Natural killer cell (primary cell): ENCODE results near the gene HOXA7. TPM values are rescaled to one million over a fixed set of nuclear protein-coding genes. Genes with fewer than 3 reads are reported as not detected.

ENCODE experiments used
- ATAC-seq, 3 donors: fragments of 150-1000 bp in 2 of 3; fragments of 200-7000 bp in 1 of 3; cut with Tn5 transposase; 1 replicate in 1 of 3; 2 replicates in 2 of 3; pipeline ENCODE4 v1.10.0; 2021; ENCODE audit warnings: mild to moderate bottlenecking in 2 of 3, moderate library complexity in 2 of 3
- DNase-seq, 2 donors: peaks; one replicate each; pipeline versions ENCODE4 v3.0.0 to v3.0.0-alpha.2; 2013 to 2021; ENCODE audit warnings: mixed read lengths in 1 of 2
- H3K27ac ChIP-seq: one replicate; pipeline ENCODE4 v1.5.1; 2013; ENCODE audit warnings: mild to moderate bottlenecking, low read length
- H3K27me3 ChIP-seq: one replicate; pipeline ENCODE4 v1.6.1; 2013; ENCODE audit warnings: low read length; ENCODE audit not compliant: control insufficient read depth, insufficient read depth
- H3K36me3 ChIP-seq: one replicate; pipeline ENCODE4 v1.6.1; 2013; ENCODE audit warnings: low read length; ENCODE audit not compliant: control insufficient read depth, insufficient read depth
- H3K4me1 ChIP-seq: one replicate; pipeline ENCODE4 v1.6.1; 2013; ENCODE audit warnings: low read length; ENCODE audit not compliant: control insufficient read depth, insufficient read depth
- H3K4me3 ChIP-seq: one replicate; pipeline ENCODE4 v1.5.1; 2013; ENCODE audit warnings: low read length
- H3K9me3 ChIP-seq: one replicate; pipeline ENCODE4 v1.6.1; 2013; ENCODE audit warnings: low read length; ENCODE audit not compliant: control insufficient read depth, insufficient read depth
- H3K27ac Mint-ChIP-seq, 2 donors: one replicate each; pipeline ENCODE4 v1.8.0; 2022; ENCODE audit warnings: mild to moderate bottlenecking in 2 of 2, mixed read lengths in 2 of 2, moderate library complexity in 1 of 2
- H3K27me3 Mint-ChIP-seq, 2 donors: one replicate each; pipeline ENCODE4 v1.8.0; 2022; ENCODE audit warnings: low read depth in 2 of 2, mixed read lengths in 2 of 2
- H3K36me3 Mint-ChIP-seq: one replicate; pipeline ENCODE4 v1.8.0; 2022; ENCODE audit warnings: mixed read lengths
- H3K4me1 Mint-ChIP-seq, 2 donors: one replicate each; pipeline ENCODE4 v1.8.0; 2022; ENCODE audit warnings: mixed read lengths in 2 of 2
- H3K4me3 Mint-ChIP-seq: one replicate; pipeline ENCODE4 v1.8.0; 2022; ENCODE audit warnings: mild to moderate bottlenecking, moderate library complexity, mixed read lengths
- H3K9me3 Mint-ChIP-seq, 2 donors: one replicate each; pipeline ENCODE4 v1.8.0; 2022; ENCODE audit warnings: mixed read lengths in 2 of 2
- CTCF ChIP-seq: fragments of 200-600 bp; IDR thresholded peaks from one replicate; pipeline ENCODE4 v1.8.0; 2022; ENCODE audit warnings: antibody characterized with exemption
- WGBS: methylation state at CpG from one replicate; pipeline ENCODE4 v1.1.7; 2013; ENCODE audit warnings: missing lambda C conversion rate; ENCODE audit not compliant: insufficient coverage; 5-methylcytosine and 5-hydroxymethylcytosine counted together
- intact Hi-C: fragments of 100-400 bp; cut with micrococcal nuclease; formaldehyde crosslinking; loops from one replicate; pipeline ENCODE4 v1.14.2; 2022
- total RNA-seq, 4 donors: library from RNA; stranded (reverse); fragments of 120-200 nt in 1 of 4; gene quantifications; one replicate each; pipeline versions ENCODE4 v1.2.3 to v1.2.4, GENCODE V29; 2013 to 2022

HOXA7 gene
- total RNA-seq, 3 donors from 2014 or later (not counting 1 experiment from before 2014, with no cell fraction given): not detected

GRCh38 chr7:27199849-27200760 lies 43.6 kb upstream of the HOXA7 start, which contains the start of gene HOXA13:
Gene HOXA13, minus strand, starts transcription at chr7:27200091. Its CDS starts 14 bp downstream, at chr7:27200077.
- H3K27ac Mint-ChIP-seq: no peak within 1 kb of the TSS
- H3K36me3 Mint-ChIP-seq: no peaks in the 10 kb centered on the region
- H3K4me1 Mint-ChIP-seq: peaks cover 24 to 39% of the 10 kb centered on the region in 2 donors
- peak within 1 kb of the TSS; percentile 85 for H3K4me3 Mint-ChIP-seq
- WGBS: 1% methylated on average over 96 of the region's 99 CpGs
- no peaks in the 10 kb centered on the region for H3K9me3 Mint-ChIP-seq
- DNase-seq: peak in 1 of 2 donors; percentile 58
- Histone ChIP-seq H3K27me3 (peaks cover 82% of the 10 kb centered on the region), H3K27ac (no peak within 1 kb of the TSS), H3K4me1 (peaks cover 38% of the 10 kb centered on the region), H3K9me3 (no peaks in the 10 kb centered on the region), H3K36me3 (no peaks in the 10 kb centered on the region), H3K4me3 (no peak within 1 kb of the TSS)
- intact Hi-C loops: loop anchor here (5.0 kb wide), 3 partner anchors 42 to 897 kb away; partner anchors contain the start of gene EVX1
- peaks cover 72 to 82% of the 10 kb centered on the region in 2 donors for H3K27me3 Mint-ChIP-seq
- no peak for TF ChIP-seq CTCF
- ATAC-seq: peak; percentile 71 to 81 (median 76)

GRCh38 chr7:27198871-27199801 lies 42.7 kb upstream of the HOXA7 start:
- Mint-ChIP-seq H3K4me1 (peaks cover 18 to 34% of the 10 kb centered on the region in 2 donors), H3K36me3 (no peaks in the 10 kb centered on the region), H3K4me3 (peak overlapping the region; percentile 79), H3K27me3 (peaks cover 76 to 87% of the 10 kb centered on the region in 2 donors), H3K9me3 (no peaks in the 10 kb centered on the region), H3K27ac (no peak overlapping the region)
- intact Hi-C loops: loop anchor here (5.0 kb wide), 2 partner anchors 878 to 898 kb away; no protein-coding TSS in a partner anchor
- H3K27ac ChIP-seq: no peak overlapping the region
- DNase-seq (peak in 1 of 2 donors; percentile 17), ATAC-seq (peak in 2 of 3 donors; percentile 11 to 35)
- no peaks in the 10 kb centered on the region for H3K9me3 ChIP-seq
- WGBS: 4% methylated on average over 93 of the region's 93 CpGs
- H3K36me3 ChIP-seq: no peaks in the 10 kb centered on the region
- peaks cover 83% of the 10 kb centered on the region for H3K27me3 ChIP-seq
- no peak for TF ChIP-seq CTCF
- H3K4me3 ChIP-seq: no peak overlapping the region
- peaks cover 32% of the 10 kb centered on the region for H3K4me1 ChIP-seq

- DNase-seq: peak in 1 of 2 donors; percentile 13
- Histone ChIP-seq H3K4me1 (peaks cover 37% of the 10 kb centered on the region), H3K36me3 (no peaks in the 10 kb centered on the region), H3K4me3 (no peak overlapping the region), H3K27me3 (peaks cover 85% of the 10 kb centered on the region), H3K9me3 (no peaks in the 10 kb centered on the region), H3K27ac (no peak overlapping the region)
- Mint-ChIP-seq H3K27ac (peak overlapping the region in 1 of 2 donors; percentile 34), H3K4me3 (peak overlapping the region; percentile 79), H3K9me3 (no peaks in the 10 kb centered on the region), H3K4me1 (peaks cover 18 to 34% of the 10 kb centered on the region in 2 donors), H3K27me3 (peaks cover 78 to 87% of the 10 kb centered on the region in 2 donors), H3K36me3 (no peaks in the 10 kb centered on the region)
- intact Hi-C loops: loop anchor here (5.0 kb wide), 2 partner anchors 879 to 899 kb away; no protein-coding TSS in a partner anchor
- ATAC-seq: no peak
- no peak for TF ChIP-seq CTCF
- 15% methylated on average over 29 of the region's 29 CpGs for WGBS
Observed at GRCh38 chr7:27198138-27198841, 41.8 kb upstream of the HOXA7 start.
